Tibial nerve (tissue), 4 donors: ENCODE data around the gene MCRS1.

Source experiments
- EP300 ChIP-seq, 2 donors: sonication (generic); formaldehyde crosslinking; IDR thresholded peaks; one replicate each; pipeline ENCODE4 v1.6.1; 2017; ENCODE audit warnings: antibody characterized with exemption in 2 of 2, mild to moderate bottlenecking in 1 of 2
- POLR2A ChIP-seq, 2 donors: fragments of 450-650 bp; IDR thresholded peaks; one replicate each; pipeline ENCODE4 v1.6.1; 2017; ENCODE audit warnings: antibody characterized with exemption in 2 of 2, mild to moderate bottlenecking in 2 of 2, moderate library complexity in 2 of 2
- TF ChIP-seq, protein P1 (sequence below), 5 experiments: fragments of 200-600 bp in 3 of 5; fragments of 450-650 bp in 2 of 5; sonication (generic) in 3 of 5; IDR thresholded peaks; one replicate each; pipeline ENCODE4 v1.5.1; 2016 to 2019; ENCODE audit warnings: antibody characterized with exemption in 5 of 5, mild to moderate bottlenecking in 3 of 5, moderate library complexity in 2 of 5

DNA sequence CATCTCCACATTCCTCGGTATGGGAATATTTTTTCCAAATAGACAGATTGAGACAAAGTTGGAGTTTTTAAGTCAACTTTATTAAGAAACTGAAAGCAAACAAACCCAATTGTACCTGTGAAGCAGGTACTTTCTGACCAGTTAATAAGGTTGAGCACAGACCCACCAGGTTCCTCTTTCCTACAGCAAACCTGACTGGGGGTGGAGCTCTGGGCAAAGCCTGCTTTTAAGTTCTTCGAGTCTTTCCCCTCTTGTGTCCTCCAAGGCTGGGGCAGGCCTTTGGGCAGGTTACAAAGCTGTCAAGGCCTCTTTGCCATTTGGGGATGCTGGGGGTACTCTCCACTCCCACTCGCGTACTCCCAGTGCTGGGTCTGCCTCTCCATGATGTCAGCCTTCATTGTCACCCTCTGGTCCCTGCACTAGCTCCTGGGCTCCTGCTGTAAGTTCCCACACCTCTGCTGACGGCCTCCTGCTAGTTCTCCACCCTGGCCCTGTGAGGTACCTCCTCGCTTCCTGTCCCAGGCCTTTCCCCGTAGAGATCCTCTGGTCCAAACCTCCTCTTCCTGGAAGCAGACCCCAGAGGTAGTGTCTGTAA is 25.9 kb downstream of the MCRS1 start:
- TF ChIP-seq, protein P1, sequence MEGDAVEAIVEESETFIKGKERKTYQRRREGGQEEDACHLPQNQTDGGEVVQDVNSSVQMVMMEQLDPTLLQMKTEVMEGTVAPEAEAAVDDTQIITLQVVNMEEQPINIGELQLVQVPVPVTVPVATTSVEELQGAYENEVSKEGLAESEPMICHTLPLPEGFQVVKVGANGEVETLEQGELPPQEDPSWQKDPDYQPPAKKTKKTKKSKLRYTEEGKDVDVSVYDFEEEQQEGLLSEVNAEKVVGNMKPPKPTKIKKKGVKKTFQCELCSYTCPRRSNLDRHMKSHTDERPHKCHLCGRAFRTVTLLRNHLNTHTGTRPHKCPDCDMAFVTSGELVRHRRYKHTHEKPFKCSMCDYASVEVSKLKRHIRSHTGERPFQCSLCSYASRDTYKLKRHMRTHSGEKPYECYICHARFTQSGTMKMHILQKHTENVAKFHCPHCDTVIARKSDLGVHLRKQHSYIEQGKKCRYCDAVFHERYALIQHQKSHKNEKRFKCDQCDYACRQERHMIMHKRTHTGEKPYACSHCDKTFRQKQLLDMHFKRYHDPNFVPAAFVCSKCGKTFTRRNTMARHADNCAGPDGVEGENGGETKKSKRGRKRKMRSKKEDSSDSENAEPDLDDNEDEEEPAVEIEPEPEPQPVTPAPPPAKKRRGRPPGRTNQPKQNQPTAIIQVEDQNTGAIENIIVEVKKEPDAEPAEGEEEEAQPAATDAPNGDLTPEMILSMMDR (IDR thresholded peaks at IDR 0.05) = no peak
- no peak for TF ChIP-seq POLR2A (IDR thresholded peaks at IDR 0.05)
- TF ChIP-seq EP300 (IDR thresholded peaks at IDR 0.05) = no peak
